Stimulated activated CD4-positive, alpha-beta T cell treated with anti-CD3 and anti-CD28 coated beads, TNF-alpha, amount 100 ng/mL, for 24 hours (primary cell): ENCODE measurements around the gene MATCAP1.

Experiments used
- DNase-seq, 3 experiments: peaks; one replicate each; pipeline ENCODE4 v3.0.0-alpha.2; 2020; ENCODE audit warnings: low read depth in 3 of 3

The MATCAP1 gene

GRCh38 chr16:67183627-67184452, at the start of gene MATCAP1:
Gene MATCAP1 (minus strand): TSS chr16:67183963. CDS start chr16:67180610, 3,353 bp downstream.
- DNase-seq, result peak; percentile 82 to 93 (median 90)

GRCh38 chr16:67230809-67231660, 47.3 kb upstream of the MATCAP1 start:
- DNase-seq, result no peak

- no peak for DNase-seq
These were observed 46.4 kb upstream of the MATCAP1 start for GRCh38 chr16:67229906-67230808.

GRCh38 chr16:67228905-67229304, 45.1 kb upstream of the MATCAP1 start:
- DNase-seq, result no peak

GRCh38 chr16:67228034-67228785, 44.4 kb upstream of the MATCAP1 start:
- no peak for DNase-seq

GRCh38 chr16:67227567-67227921, 43.8 kb upstream of the MATCAP1 start:
- no peak for DNase-seq

GRCh38 chr16:67226804-67227566, 43.2 kb upstream of the MATCAP1 start, which contains the start of gene TMEM208:
Gene TMEM208 (plus strand): TSS chr16:67227130. CDS start chr16:67227219, 89 bp downstream.
- peak; percentile 96 to 99 (median 98) for DNase-seq

- no peak for DNase-seq
These were observed 42.6 kb upstream of the MATCAP1 start for GRCh38 chr16:67226295-67226803.

- DNase-seq, result no peak
These were observed 40.2 kb upstream of the MATCAP1 start for GRCh38 chr16:67223992-67224391.

GRCh38 chr16:67216612-67217490, 33.1 kb upstream of the MATCAP1 start:
- no peak for DNase-seq

GRCh38 chr16:67215706-67216105, 31.9 kb upstream of the MATCAP1 start:
- DNase-seq, result no peak

GRCh38 chr16:67213197-67214019, 29.6 kb upstream of the MATCAP1 start:
- DNase-seq, result no peak

- no peak for DNase-seq
These were observed 29.0 kb upstream of the MATCAP1 start for GRCh38 chr16:67212766-67213165.

- no peak for DNase-seq
These were observed 27.9 kb upstream of the MATCAP1 start for GRCh38 chr16:67211674-67212073.

GRCh38 chr16:67210069-67210937, 26.5 kb upstream of the MATCAP1 start:
- no peak for DNase-seq

- DNase-seq, result no peak
These were observed 25.8 kb upstream of the MATCAP1 start for GRCh38 chr16:67209565-67209964.
